K562 (cell line): ENCODE data around the gene MAN1B1. TPM values are rescaled to one million over a fixed set of nuclear protein-coding genes. Genes with fewer than 3 reads are reported as not detected.

Experiments used
- ARID1B ChIP-seq: fragments of 450-650 bp; IDR thresholded peaks from 2 replicates; pipeline ENCODE4 v1.6.1; 2016; ENCODE audit warnings: antibody characterized with exemption, mild to moderate bottlenecking, inconsistent platforms
- CXXC5 ChIP-seq: fragments of 250-450 bp; sonication (Bioruptor Pico); IDR thresholded peaks from 2 replicates; pipeline ENCODE4 v1.8.0; 2022; ENCODE audit warnings: inconsistent platforms, mild to moderate bottlenecking, moderate library complexity
- EP400 ChIP-seq: fragments of 450-650 bp; IDR thresholded peaks from 2 replicates; pipeline ENCODE4 v1.6.1; 2017; ENCODE audit warnings: antibody characterized with exemption, mild to moderate bottlenecking, moderate library complexity
- JUND ChIP-seq, 2 experiments: IDR thresholded peaks; 2 replicates in 1 of 2; 3 replicates in 1 of 2; pipeline ENCODE4 v1.6.1; 2011; ENCODE audit warnings: borderline replicate concordance in 2 of 2, low read depth in 2 of 2, low read length in 2 of 2, improper control_type of control experiment in 1 of 2, missing biosample characterization in 1 of 2, missing genetic modification characterization in 1 of 2, missing genetic modification reagents in 1 of 2
- NR2C2 ChIP-seq, 2 experiments: fragments of 200-800 bp in 1 of 2; sonication (Bioruptor generic) in 1 of 2; sonication (generic) in 1 of 2; formaldehyde crosslinking in 1 of 2; IDR thresholded peaks; 2 replicates each; pipeline versions ENCODE4 v1.6.1 to v1.8.0; 2016 to 2022; ENCODE audit warnings: mild to moderate bottlenecking in 1 of 2, missing compliant biosample characterization in 1 of 2, missing genetic modification characterization in 1 of 2, missing genetic modification reagents in 1 of 2
- NR2F6 ChIP-seq: fragments of 450-650 bp; formaldehyde crosslinking; IDR thresholded peaks from 2 replicates; pipeline ENCODE4 v1.4.0; 2020; ENCODE audit warnings: mild to moderate bottlenecking
- PTRF ChIP-seq: fragments of 450-650 bp; IDR thresholded peaks from 2 replicates; pipeline ENCODE4 v1.6.1; 2016; ENCODE audit warnings: mild to moderate bottlenecking, missing genetic modification characterization, missing compliant biosample characterization
- RB1 ChIP-seq: fragments of 450-650 bp; IDR thresholded peaks from 2 replicates; pipeline ENCODE4 v1.6.1; 2017; ENCODE audit warnings: low read depth, mild to moderate bottlenecking
- SNIP1 ChIP-seq: fragments of 450-650 bp; IDR thresholded peaks from 2 replicates; pipeline ENCODE4 v1.7.1; 2017; ENCODE audit warnings: low read depth, mild to moderate bottlenecking
- ZBTB5 ChIP-seq: fragments of 450-650 bp; IDR thresholded peaks from 2 replicates; pipeline ENCODE4 v1.6.1; 2017; ENCODE audit warnings: antibody characterized with exemption
- ZNF239 ChIP-seq: fragments of 250-450 bp; sonication (Bioruptor Pico); IDR thresholded peaks from 2 replicates; pipeline ENCODE4 v1.4.0; 2020; ENCODE audit warnings: mild to moderate bottlenecking
- ZNF354B ChIP-seq: fragments of 250-450 bp; sonication (Bioruptor Pico); IDR thresholded peaks from 2 replicates; pipeline ENCODE4 v1.4.0; 2020
- polyA plus RNA-seq, 8 experiments: library from polyadenylated mRNA; depleted of rRNA in 4 of 8; stranded (reverse) in 5 of 8; unstranded in 3 of 8; fragments of >200 nt; fragmentation: Nextera tagmentation in 2 of 8; fragmentation: Illumina TruSeq in 1 of 8; extraction: Ambion mirVana in 2 of 8; extraction: Trizol in 1 of 8; gene quantifications; 2 replicates each; pipeline versions ENCODE4 v1.2.1 to v1.2.3, GENCODE V29; 2011 to 2014; ENCODE audit warnings: inconsistent platforms in 1 of 8, missing spikeins in 1 of 8
- total RNA-seq, 7 experiments: library from RNA; depleted of rRNA in 6 of 7; stranded (reverse); fragments of >200 nt in 6 of 7; fragmentation: Illumina TruSeq in 2 of 7; extraction: Trizol in 2 of 7; gene quantifications; 2 replicates each; pipeline versions ENCODE4 v1.2.1 to v1.2.3, GENCODE V29; 2011 to 2021; ENCODE audit warnings: low replicate concordance in 1 of 7
- TF ChIP-seq, protein P1 (sequence below): fragments of 200-800 bp; sonication (Bioruptor generic); IDR thresholded peaks from 2 replicates; pipeline ENCODE4 v1.6.1; 2017; ENCODE audit warnings: missing genetic modification characterization, missing compliant biosample characterization
- TF ChIP-seq, protein P2 (sequence below), 2 experiments: fragments of 450-650 bp; conservative IDR thresholded peaks; 2 replicates each; pipeline ENCODE4 v1.6.1; 2017; ENCODE audit warnings: mild to moderate bottlenecking in 2 of 2, moderate library complexity in 2 of 2
- TF ChIP-seq, protein P3 (sequence below): sonication (generic); formaldehyde crosslinking; IDR thresholded peaks from 2 replicates; pipeline ENCODE4 v1.8.0; 2022; ENCODE audit warnings: mild to moderate bottlenecking, missing genetic modification reagents
- TF ChIP-seq, protein P4 (sequence below): fragments of 450-650 bp; formaldehyde crosslinking; IDR thresholded peaks from 2 replicates; pipeline ENCODE4 v1.4.0; 2022; ENCODE audit warnings: mild to moderate bottlenecking, moderate library complexity

Gene MAN1B1
- total and polyA plus RNA-seq, 9 of the 15 experiments (the other 6 are each of a cell fraction or from before 2014, with no cell fraction given): 0.55 to 36.6 (median 27.3) TPM

- TF ChIP-seq ZBTB5: no peak
- TF ChIP-seq ZNF354B (CRISPR knock-in tag): no peak
- TF ChIP-seq RB1: no peak
- TF ChIP-seq SNIP1: no peak
- no peak for TF ChIP-seq NR2F6 (CRISPR knock-in tag)
- peak; percentile 63 for TF ChIP-seq EP400
- TF ChIP-seq, protein P1, sequence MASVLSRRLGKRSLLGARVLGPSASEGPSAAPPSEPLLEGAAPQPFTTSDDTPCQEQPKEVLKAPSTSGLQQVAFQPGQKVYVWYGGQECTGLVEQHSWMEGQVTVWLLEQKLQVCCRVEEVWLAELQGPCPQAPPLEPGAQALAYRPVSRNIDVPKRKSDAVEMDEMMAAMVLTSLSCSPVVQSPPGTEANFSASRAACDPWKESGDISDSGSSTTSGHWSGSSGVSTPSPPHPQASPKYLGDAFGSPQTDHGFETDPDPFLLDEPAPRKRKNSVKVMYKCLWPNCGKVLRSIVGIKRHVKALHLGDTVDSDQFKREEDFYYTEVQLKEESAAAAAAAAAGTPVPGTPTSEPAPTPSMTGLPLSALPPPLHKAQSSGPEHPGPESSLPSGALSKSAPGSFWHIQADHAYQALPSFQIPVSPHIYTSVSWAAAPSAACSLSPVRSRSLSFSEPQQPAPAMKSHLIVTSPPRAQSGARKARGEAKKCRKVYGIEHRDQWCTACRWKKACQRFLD (CRISPR knock-in tag): 0 out of 2 replicates have a peak, but pooled peaks have one; percentile 6
- peak; percentile 21; the same call in 1 of the 2 replicates for TF ChIP-seq ARID1B
- peak; percentile 9; the same call in 1 of the 2 replicates for TF ChIP-seq CXXC5
- TF ChIP-seq, protein P2, sequence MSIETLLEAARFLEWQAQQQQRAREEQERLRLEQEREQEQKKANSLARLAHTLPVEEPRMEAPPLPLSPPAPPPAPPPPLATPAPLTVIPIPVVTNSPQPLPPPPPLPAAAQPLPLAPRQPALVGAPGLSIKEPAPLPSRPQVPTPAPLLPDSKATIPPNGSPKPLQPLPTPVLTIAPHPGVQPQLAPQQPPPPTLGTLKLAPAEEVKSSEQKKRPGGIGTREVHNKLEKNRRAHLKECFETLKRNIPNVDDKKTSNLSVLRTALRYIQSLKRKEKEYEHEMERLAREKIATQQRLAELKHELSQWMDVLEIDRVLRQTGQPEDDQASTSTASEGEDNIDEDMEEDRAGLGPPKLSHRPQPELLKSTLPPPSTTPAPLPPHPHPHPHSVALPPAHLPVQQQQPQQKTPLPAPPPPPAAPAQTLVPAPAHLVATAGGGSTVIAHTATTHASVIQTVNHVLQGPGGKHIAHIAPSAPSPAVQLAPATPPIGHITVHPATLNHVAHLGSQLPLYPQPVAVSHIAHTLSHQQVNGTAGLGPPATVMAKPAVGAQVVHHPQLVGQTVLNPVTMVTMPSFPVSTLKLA (conservative IDR thresholded peaks at IDR 0.05): no peak
- TF ChIP-seq, protein P3, sequence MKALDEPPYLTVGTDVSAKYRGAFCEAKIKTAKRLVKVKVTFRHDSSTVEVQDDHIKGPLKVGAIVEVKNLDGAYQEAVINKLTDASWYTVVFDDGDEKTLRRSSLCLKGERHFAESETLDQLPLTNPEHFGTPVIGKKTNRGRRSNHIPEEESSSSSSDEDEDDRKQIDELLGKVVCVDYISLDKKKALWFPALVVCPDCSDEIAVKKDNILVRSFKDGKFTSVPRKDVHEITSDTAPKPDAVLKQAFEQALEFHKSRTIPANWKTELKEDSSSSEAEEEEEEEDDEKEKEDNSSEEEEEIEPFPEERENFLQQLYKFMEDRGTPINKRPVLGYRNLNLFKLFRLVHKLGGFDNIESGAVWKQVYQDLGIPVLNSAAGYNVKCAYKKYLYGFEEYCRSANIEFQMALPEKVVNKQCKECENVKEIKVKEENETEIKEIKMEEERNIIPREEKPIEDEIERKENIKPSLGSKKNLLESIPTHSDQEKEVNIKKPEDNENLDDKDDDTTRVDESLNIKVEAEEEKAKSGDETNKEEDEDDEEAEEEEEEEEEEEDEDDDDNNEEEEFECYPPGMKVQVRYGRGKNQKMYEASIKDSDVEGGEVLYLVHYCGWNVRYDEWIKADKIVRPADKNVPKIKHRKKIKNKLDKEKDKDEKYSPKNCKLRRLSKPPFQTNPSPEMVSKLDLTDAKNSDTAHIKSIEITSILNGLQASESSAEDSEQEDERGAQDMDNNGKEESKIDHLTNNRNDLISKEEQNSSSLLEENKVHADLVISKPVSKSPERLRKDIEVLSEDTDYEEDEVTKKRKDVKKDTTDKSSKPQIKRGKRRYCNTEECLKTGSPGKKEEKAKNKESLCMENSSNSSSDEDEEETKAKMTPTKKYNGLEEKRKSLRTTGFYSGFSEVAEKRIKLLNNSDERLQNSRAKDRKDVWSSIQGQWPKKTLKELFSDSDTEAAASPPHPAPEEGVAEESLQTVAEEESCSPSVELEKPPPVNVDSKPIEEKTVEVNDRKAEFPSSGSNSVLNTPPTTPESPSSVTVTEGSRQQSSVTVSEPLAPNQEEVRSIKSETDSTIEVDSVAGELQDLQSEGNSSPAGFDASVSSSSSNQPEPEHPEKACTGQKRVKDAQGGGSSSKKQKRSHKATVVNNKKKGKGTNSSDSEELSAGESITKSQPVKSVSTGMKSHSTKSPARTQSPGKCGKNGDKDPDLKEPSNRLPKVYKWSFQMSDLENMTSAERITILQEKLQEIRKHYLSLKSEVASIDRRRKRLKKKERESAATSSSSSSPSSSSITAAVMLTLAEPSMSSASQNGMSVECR: 0 out of 2 replicates have a peak, but pooled peaks have one; percentile 19
- no peak for TF ChIP-seq PTRF (tag)
- TF ChIP-seq, protein P4, sequence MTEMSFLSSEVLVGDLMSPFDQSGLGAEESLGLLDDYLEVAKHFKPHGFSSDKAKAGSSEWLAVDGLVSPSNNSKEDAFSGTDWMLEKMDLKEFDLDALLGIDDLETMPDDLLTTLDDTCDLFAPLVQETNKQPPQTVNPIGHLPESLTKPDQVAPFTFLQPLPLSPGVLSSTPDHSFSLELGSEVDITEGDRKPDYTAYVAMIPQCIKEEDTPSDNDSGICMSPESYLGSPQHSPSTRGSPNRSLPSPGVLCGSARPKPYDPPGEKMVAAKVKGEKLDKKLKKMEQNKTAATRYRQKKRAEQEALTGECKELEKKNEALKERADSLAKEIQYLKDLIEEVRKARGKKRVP (CRISPR knock-in tag): peak; percentile 53; the same call in 1 of the 2 replicates
- 0 out of 2 replicates have a peak, but pooled peaks have one; percentile 4 for TF ChIP-seq NR2C2 (CRISPR knock-in tag; IDR thresholded peaks at IDR 0.05)
- TF ChIP-seq NR2C2 (tag; IDR thresholded peaks at IDR 0.05): no peak
- no peak for TF ChIP-seq JUND (IDR thresholded peaks at IDR 0.05; ENCODE audit: borderline replicate concordance, low read depth, low read length)
- peak; percentile 22; the same call in 1 of the 3 replicates for TF ChIP-seq JUND (tag; IDR thresholded peaks at IDR 0.05; ENCODE audit: borderline replicate concordance, low read depth, low read length)
- TF ChIP-seq ZNF239: no peak
These were observed 682 bp downstream of the MAN1B1 start (continued) for GRCh38 chr9:137087409-137087925.
